Loucy (cell line): ENCODE results near the gene PPFIBP1.

ENCODE experiments used
- CTCF ChIP-seq: fragments of 200-600 bp; sonication (generic); conservative IDR thresholded peaks from 2 replicates; pipeline ENCODE4 v1.5.1; 2014; ENCODE audit warnings: mild to moderate bottlenecking, antibody characterized with exemption, low read length
- EZH2phosphoT487 ChIP-seq: fragments of 200-600 bp; IDR thresholded peaks from 2 replicates; pipeline ENCODE4 v1.6.1; 2018; ENCODE audit warnings: antibody characterized with exemption, mild to moderate bottlenecking, moderate library complexity, borderline replicate concordance

- TF ChIP-seq CTCF (no peak), EZH2phosphoT487 (no peak)
These were observed 115.3 kb downstream of the PPFIBP1 start for GRCh38 chr12:27639265-27639664.
